GM19099 (cell line): ENCODE measurements around the gene CNTROB.

Source experiments
- POLR2A ChIP-seq: IDR thresholded peaks from 3 replicates; pipeline ENCODE4 v1.6.1; 2011; ENCODE audit warnings: low read depth; ENCODE audit not compliant: insufficient read length; ENCODE audit errors: extremely low read depth

The CNTROB gene

DNA sequence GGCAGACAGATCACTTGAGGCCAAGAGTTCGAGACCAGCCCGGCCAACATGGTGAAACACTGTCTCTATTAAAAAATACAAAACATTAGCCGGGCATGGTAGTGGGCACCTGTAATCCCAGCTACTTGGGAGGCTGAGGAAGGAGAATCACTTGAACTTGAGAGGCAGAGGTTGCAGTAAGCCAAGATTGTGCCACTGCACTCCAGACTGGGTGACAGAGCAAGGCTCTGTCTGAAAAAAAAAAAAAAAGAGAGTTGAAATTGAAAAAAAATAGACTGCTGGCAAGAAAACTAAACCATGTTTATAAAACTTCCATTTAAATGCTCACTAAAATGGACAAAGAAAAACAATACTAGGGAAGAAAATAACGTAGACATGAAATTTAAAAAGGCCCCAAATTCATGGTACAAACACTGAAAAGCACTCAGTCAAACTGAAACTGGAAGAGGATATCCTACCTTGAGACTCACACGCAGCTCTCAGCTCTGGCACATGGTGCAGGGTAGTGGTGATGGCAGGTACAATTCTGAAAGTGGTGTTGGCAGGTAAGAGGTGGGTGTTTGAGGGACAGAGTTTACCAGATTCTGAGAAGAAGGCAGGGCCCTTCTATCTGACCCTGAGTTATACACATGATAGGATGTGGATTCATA is 19.3 kb downstream of the CNTROB start:
- TF ChIP-seq POLR2A = no peak

DNA sequence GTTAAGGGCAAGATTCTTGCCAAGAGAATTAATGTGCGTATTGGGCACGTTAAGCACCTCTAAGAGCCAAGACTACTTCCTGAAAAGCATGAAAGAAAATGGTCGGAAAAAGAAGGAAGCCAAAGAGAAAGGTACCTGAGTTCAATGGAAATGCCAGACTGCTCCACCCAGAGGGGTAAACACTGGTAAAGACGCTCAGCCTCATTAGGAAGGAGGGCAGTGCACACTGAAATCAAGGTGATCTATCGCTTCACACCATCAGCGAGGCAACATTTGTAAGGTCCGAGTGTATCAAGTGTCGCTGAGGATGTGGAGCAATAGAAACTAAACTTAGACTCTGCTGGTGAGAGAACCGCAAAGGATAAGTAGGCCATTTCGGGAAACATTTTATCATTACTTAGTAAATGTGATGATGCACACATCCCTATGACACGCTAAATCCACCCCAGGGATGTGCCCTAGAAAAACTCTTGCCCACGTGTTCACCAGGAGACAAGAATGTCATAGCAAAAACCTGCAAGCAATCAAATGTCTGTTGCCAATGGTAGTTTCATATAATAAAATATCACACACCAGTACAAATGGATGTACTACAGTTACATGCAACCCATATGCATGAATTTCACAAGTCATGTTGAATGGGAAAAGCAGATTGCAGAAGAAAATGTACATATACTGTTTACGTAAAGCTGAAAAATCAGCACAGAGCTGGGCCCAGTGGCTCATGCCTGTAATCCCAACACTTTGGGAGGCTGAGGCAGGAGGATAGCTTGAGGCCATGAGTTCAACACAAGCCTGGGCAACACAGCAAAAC is 23.6 kb downstream of the CNTROB start:
- no peak for TF ChIP-seq POLR2A

DNA sequence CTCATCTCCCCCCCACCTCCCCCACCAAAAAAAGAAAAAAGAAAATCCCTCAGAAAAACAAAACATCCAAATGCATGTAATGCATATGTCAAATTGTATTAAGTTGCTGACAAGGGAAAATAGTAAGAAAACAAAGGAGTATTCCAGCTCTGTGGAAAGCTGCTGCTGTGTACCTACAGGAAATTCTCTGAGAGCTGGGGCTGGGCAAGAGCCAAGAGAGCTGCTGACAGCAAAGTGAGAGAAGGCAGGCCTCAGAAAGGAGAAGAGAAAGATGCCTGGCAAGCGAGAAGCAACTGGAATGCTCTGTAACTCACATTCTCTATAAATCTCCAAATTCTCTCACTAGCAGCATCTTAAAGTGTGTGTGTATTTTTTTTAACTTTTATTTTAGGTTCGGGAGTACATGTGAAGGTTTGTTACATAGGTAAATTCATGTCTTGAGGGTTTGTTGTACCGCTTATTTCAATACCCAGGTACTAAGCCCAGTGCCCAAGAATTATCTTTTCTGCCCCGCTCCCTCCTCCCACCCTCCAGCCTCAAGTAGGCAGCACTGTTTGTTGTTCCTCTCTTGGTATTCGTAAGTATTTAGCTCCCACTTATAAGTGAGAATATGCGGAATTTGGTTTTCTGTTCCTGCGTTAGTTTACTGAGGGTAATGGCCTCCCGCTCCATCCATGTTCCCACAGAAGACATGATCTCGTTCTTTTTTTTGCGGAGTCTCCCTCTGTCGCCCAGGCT is 24.4 kb downstream of the CNTROB start:
- no peak for TF ChIP-seq POLR2A

DNA sequence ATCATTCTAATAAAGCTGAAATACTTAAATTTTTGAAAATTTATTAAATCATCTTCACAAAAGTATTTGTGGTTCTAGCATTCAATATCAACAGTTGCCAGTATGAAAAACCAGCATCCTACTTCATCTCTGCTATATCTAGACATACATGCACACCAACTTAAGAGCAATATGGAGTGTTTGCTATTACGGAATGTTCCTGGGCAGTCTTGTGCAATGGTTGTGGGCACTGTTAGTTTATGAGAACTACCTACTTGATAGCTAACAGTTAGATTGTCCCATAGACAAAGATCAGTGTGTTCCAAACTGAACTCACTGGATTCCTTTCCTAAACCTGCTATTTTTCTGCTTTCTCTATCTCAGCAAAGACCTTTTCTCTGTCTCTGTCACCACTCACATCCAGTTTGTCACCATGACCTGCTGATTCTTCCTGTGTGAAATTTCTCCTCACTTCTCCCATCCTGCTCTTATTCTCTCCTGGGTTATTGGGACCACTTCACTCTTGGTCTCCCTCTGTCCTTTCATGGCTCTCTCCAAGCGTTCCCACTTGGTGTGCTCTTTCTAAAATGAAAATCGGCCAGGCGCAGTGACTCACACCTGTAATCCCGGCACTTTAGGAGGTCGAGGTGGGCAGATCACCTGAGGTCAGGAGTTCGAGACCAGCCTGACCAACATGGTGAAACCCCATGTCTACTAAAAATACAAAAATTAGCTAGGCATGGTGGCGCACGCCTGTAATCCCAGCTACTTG is 27.7 kb downstream of the CNTROB start:
- TF ChIP-seq POLR2A = no peak

DNA sequence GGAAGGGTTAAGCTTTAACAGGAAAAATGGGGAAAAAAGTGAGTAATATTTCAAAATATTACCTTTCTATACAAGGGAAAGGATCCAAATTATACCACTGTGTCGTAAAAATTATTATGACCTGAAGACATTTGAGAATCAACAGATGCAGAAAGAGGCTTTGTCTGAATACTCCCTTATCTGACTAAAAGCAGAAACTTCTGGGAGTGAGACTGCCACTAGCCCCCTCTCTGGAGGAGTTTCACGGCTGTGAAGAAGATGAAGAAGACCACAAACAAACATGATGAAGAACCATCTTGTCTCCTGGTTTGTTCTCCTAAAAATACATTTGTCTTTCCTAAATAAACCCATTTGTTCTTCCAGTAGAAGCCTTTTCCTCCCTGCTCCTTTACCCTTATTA is 29.4 kb downstream of the CNTROB start:
- TF ChIP-seq POLR2A = no peak

DNA sequence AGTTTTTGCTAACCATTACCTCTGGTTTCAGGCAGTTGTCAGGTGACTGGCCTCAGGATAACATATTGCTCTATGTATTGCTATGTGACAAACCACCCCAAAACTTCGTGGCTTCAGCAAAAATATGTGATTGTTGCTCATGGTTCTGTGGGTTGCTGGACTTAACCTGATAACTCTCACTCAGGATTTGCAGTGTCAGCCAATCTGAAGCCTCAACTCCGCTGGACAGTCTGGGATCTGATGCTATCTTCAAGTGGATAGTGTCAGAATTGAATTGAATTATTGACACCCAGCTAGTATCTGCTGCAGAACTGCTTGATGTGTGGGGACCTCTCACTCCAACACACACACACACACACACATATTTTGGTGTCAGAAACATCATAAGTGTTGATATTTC is 35.7 kb downstream of the CNTROB start:
- no peak for TF ChIP-seq POLR2A

DNA sequence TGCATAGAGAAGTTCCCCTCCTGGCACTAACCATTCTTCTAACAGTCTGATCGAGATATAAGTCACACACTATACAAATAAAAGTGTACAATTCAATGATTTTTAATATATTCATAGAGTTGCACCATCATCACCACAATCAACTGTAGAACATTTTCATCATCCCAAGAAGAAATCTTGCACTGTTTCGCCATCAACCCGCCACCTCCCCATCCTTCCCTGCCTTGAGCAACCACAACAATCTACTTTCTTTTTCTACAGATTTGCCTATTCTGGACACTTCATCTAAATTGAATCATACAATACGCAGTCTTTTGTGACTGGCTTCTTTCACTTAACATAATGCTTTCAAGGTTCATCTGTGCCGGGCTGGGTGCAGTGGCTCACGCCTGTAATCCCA is 37.4 kb downstream of the CNTROB start:
- no peak for TF ChIP-seq POLR2A

DNA sequence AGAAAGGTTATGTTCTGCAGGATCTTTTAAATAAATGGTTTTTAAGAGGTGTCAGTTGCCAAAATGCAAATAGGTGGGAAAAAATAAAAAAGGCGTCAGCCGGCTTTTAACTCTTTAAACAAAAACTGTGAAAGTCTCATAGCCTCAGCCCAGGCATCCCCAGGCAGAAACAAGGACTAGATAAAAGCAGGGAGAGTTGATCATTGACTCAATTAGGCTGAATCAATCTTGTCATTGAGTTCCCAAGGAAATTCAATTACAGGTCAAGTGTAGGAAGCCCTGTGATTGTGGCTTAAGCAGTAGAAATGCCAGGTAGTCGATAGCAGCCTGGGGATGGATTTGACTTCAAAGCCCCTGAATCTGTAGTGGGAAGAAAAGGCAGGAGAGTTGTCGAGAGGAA is 39.6 kb downstream of the CNTROB start:
- no peak for TF ChIP-seq POLR2A

DNA sequence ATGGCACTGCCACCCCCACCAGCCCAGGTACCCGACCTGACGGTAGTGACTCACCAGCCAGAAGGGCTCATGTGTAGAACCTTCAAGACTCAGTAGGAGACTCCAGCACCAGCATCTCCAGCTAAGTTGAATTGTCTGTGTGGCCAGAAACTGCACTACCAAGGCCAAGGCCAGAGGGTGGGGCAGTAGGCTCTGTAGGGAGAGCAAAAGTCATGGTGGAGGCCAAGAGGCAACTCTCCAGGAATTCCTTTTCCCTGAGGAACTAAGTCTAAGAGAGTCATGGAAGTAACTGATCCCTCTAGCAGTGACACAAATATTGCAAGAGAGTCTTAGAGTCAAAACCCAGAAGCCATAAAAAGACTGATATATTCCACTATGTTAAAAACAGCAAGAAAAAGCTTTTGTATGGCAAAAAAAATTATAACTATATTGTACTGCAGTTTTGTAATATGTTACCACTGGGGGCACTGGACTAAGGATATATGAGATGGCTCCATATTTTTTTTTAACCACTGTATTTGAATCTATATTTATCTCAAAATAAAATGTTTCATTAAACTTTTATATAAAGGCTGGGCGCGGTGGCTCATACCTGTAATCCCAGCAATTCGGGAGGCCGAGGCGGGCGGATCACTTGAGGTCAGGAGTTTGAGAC is 40.3 kb downstream of the CNTROB start:
- TF ChIP-seq POLR2A = no peak

DNA sequence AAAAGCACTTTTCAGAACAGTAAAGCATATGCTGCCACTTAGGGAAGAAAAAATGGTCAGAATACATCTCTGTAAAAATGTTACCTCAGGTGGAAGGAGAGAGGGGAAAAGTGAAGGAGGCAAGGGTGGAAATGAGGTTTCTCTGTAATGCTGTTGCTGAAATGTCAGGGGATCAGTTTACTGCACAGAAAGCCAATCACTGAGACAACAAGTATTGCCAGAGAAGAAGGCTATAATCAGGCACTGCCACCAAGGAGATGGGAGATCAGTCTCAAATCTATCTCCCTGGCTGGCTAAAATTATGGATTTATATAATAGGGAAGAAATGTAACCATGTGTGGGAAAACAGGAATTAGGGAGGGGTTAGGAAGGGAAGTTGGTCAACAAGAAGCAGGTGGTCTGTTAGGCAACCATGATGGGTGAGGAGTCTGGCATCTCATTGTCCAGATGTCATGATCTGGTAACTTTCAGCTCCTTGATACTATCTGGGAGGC is 42.7 kb downstream of the CNTROB start:
- no peak for TF ChIP-seq POLR2A

DNA sequence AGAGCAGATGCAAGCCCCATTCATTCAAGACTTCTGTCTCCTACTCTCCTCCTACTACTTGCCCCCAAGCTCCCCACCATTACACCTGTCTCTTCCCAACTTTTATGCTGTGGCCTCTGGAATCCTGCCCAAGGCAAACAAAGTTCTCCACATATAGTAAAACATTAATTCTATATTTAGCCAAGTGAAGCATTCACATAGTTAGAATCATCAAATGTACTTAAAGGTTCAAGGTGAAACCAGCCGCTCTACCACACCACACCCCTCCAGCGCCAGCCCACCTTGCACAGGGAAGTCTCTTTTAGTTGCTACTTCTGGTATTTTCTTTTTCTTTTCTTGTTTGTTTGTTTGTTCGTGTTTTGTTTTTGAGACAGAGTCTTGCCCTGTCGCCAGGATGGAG is 45.0 kb downstream of the CNTROB start:
- TF ChIP-seq POLR2A = no peak

DNA sequence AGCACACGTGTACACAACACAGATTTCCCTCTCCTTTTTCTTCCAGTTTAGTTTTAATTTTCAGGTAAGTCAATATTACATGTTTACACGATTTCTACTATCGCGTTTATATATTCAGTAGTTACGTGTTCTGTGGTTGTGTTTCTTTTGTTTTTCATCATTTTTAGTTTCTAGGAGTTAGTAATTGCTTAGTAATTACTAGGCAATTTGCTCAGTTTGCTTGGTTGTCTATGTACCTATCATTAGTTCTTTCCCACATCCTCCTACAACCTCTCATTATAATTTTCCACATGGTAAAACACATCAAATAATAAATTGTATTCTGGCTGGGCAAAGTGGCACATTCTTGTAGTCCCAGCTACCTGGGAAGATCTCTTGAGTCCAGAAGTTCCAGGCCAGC is 45.8 kb downstream of the CNTROB start:
- TF ChIP-seq POLR2A = no peak

DNA sequence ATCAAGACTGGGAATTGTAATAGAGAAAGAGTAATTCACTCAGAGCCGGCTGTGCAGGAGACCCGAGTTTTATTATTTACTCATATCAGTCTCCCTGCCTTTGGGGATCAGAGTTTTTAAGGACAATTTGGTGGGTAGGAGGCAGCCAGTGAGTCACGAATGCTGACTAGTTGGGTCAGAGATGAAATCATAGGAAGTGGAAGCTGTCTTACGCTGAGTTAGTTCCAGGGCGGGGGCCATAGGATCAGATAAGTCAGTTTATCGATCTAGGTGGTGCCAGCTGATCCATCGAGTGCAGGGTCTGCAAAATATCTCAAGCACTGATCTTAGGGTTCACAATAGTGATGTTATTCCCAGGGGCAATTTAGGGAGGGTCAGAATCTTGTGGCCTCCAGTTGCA is 50.2 kb downstream of the CNTROB start:
- no peak for TF ChIP-seq POLR2A

DNA sequence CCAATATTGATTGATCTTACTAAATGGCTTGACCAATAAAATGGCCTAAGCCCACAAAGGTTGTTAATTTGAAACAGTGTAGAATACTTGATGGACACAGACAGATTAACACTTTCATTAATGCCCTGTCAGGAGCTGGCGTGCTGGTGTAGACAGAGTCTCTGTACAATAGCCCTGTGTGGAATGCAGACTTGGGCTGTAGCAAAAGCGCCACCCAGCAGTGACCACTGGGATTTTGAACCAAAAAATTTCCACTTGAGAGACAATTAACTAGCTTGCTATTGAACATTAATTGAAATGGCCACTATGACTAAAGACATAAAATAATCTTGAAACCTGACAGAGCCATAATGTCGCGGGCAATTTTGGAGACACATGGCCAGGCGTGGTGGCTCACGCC is 50.7 kb downstream of the CNTROB start:
- TF ChIP-seq POLR2A = no peak
